ENCODE data around the gene IL36B.

DNA sequence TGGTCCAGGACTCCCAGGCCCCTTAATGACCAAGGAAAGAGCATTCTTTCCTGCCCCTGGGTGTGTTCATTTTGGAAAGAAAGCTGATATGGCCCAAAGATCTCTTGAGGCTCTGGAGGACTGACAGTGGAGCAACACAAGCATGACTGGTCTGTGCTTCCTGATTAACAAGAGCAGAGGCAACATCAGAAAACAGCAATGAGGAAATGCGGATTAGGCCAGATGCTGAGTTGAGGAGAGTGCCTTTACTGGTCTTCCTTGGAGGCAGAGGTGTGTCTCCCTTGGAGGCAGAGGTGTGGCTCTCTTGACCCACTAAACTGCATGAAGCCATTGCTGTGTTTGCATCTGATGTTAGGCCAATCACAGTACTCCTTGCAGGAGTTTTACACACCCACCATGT is 19.9 kb downstream of the IL36B start:
- TF ChIP-seq POLR2AphosphoS5 (IDR thresholded peaks at IDR 0.05; ENCODE audit: low read depth, low read length) = no peak
- TF ChIP-seq POLR2A (IDR thresholded peaks at IDR 0.05; ENCODE audit: low read depth, low read length) = no peak
- TF ChIP-seq TAF1 (IDR thresholded peaks at IDR 0.05; ENCODE audit: low read depth, low read length) = no peak
- no peak for TF ChIP-seq SPI1 (IDR thresholded peaks at IDR 0.05; ENCODE audit: low read depth, low read length)
